ENCODE measurements around the gene VSIR.

DNA sequence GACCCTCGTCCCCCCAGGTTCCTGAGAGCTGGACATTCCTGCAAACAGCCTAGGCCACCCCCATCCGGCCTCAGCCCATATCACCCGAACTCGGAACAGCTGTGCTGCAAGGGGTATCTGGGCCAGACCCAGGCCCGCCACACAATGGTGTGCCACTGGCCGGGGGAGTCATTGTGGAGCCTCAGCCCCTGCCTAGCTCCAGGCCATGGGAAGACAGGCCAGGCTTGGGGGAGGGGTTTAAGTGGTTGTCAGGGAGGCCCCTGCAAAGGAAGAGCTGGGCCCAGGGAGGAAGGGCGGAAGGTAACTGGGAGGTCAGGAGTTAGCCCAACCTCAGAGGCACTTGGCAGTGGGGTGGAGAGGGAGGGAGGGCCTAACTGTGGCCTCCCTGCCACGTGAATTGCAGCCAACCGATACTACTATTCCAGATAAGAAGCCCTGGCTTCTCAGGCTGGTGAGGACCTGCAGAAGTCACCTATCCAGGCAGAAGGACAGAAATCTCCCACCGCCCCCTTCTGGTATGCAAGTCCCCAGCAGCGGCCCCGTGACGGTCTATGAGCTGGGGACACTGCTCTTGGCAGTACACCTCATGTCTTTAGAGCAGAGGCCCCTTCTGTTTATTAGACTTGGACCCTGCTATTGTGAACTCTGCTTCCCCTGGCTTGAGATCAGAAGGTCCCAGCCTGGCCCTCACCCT is 26.8 kb downstream of the VSIR start:
- TF ChIP-seq POLR2AphosphoS5 (IDR thresholded peaks at IDR 0.05) (peak; percentile 75 to 88 (median 80)), CTCF (IDR thresholded peaks at IDR 0.05 in 8 of 11, conservative IDR thresholded peaks at IDR 0.05 in 3 of 11) (peak in 1 of 11 experiments; percentile 16), POLR2A (IDR thresholded peaks at IDR 0.05) (no peak)
